DND-41 (cell line): Measurements from ENCODE around the gene ATP9A.

ENCODE experiments used
- ATAC-seq: fragments of 200-7000 bp; cut with Tn5 transposase; 3 replicates; pipeline ENCODE4 v1.9.1; 2021; ENCODE audit warnings: low read depth; ENCODE audit not compliant: insufficient read depth
- DNase-seq: peaks from one replicate; pipeline ENCODE4 v3.0.0-alpha.2; 2020
- H2AFZ ChIP-seq: 2 replicates; pipeline ENCODE4 v1.6.0; 2012; ENCODE audit warnings: low read depth, low read length
- H3K27ac ChIP-seq: 2 replicates; pipeline ENCODE4 v1.5.1; 2012; ENCODE audit warnings: low read length, inconsistent platforms
- H3K27me3 ChIP-seq: fragments of 200-600 bp; sonication (generic); 2 replicates; pipeline ENCODE4 v1.6.0; 2012; ENCODE audit warnings: low read length, mild to moderate bottlenecking, inconsistent platforms; ENCODE audit not compliant: insufficient read depth, poor library complexity
- H3K36me3 ChIP-seq: 2 replicates; pipeline ENCODE4 v1.5.1; 2012; ENCODE audit warnings: low read length, inconsistent platforms; ENCODE audit not compliant: insufficient read depth
- H3K4me1 ChIP-seq: 2 replicates; pipeline ENCODE4 v1.5.1; 2012; ENCODE audit warnings: mild to moderate bottlenecking, low read length; ENCODE audit not compliant: insufficient read depth
- H3K4me2 ChIP-seq: 2 replicates; pipeline ENCODE4 v1.6.0; 2012; ENCODE audit warnings: mild to moderate bottlenecking, moderate library complexity, low read length, inconsistent platforms; ENCODE audit not compliant: insufficient read depth
- H3K4me3 ChIP-seq, 2 experiments: fragments of 200-600 bp in 1 of 2; shearing (Covaris generic) in 1 of 2; 2 replicates each; pipeline ENCODE4 v1.5.1; 2012 to 2016; ENCODE audit warnings: inconsistent platforms in 2 of 2, low read length in 2 of 2, mild to moderate bottlenecking in 2 of 2, low read depth in 1 of 2, moderate library complexity in 1 of 2
- H3K79me2 ChIP-seq: 2 replicates; pipeline ENCODE4 v1.6.0; 2012; ENCODE audit warnings: low read length, inconsistent platforms; ENCODE audit not compliant: insufficient read depth
- H3K9ac ChIP-seq: 2 replicates; pipeline ENCODE4 v1.6.0; 2012; ENCODE audit warnings: low read depth, mild to moderate bottlenecking, inconsistent platforms, low read length, moderate library complexity
- H3K9me3 ChIP-seq: 2 replicates; pipeline ENCODE4 v1.5.1; 2012; ENCODE audit warnings: low read length, moderate library complexity, mild to moderate bottlenecking, inconsistent platforms; ENCODE audit not compliant: insufficient read depth, severe bottlenecking
- H4K20me1 ChIP-seq: 2 replicates; pipeline ENCODE4 v1.6.0; 2012; ENCODE audit warnings: low read length; ENCODE audit not compliant: insufficient read depth
- CTCF ChIP-seq: IDR thresholded peaks from 2 replicates; pipeline ENCODE4 v1.5.1; 2012; ENCODE audit warnings: borderline replicate concordance, low read length, moderate library complexity, mild to moderate bottlenecking; ENCODE audit not compliant: poor library complexity, severe bottlenecking; ENCODE audit errors: extremely low read depth
- EZH2 ChIP-seq: IDR thresholded peaks from 3 replicates; pipeline ENCODE4 v1.6.1; 2012; ENCODE audit warnings: borderline replicate concordance, low read depth, mild to moderate bottlenecking, moderate library complexity, low read length, inconsistent platforms; ENCODE audit not compliant: severe bottlenecking

ATP9A gene

GRCh38 chr20:51609251-51609650 lies 158.9 kb downstream of the ATP9A start:
- ATAC-seq (no peak), DNase-seq (no peak)
- Histone ChIP-seq H3K4me3 (no peak overlapping the region), H2AFZ (no peak overlapping the region), H3K27me3 (no peaks in the 10 kb centered on the region), H3K4me2 (no peak overlapping the region), H3K4me1 (no peaks in the 10 kb centered on the region), H4K20me1 (peaks cover 2% of the 10 kb centered on the region; the same call in 1 of the 2 replicates), H3K9me3 (no peaks in the 10 kb centered on the region), H3K36me3 (no peaks in the 10 kb centered on the region), H3K9ac (no peak overlapping the region), H3K27ac (no peak overlapping the region), H3K79me2 (no peaks in the 10 kb centered on the region)
- no peak for TF ChIP-seq CTCF
- no peak for TF ChIP-seq EZH2

- peaks cover 2% of the 10 kb centered on the region; the same call in 1 of the 2 replicates for H4K20me1 ChIP-seq
- DNase-seq, result no peak
- H3K4me1 ChIP-seq, result no peaks in the 10 kb centered on the region
- H3K4me2 ChIP-seq, result no peak overlapping the region
- TF ChIP-seq CTCF (no peak), EZH2 (no peak)
- no peaks in the 10 kb centered on the region for H3K9me3 ChIP-seq
- no peaks in the 10 kb centered on the region for H3K36me3 ChIP-seq
- H3K9ac ChIP-seq, result no peak overlapping the region
- no peak overlapping the region for H3K4me3 ChIP-seq
- H3K27ac ChIP-seq, result no peak overlapping the region
- H3K79me2 ChIP-seq, result no peaks in the 10 kb centered on the region
- no peaks in the 10 kb centered on the region for H3K27me3 ChIP-seq
- ATAC-seq, result no peak
- no peak overlapping the region for H2AFZ ChIP-seq
Observed at GRCh38 chr20:51608061-51608460, 160.1 kb downstream of the ATP9A start.

GRCh38 chr20:51607170-51607569 lies 161.0 kb downstream of the ATP9A start:
- Histone ChIP-seq H3K36me3 (no peaks in the 10 kb centered on the region), H3K4me2 (no peak overlapping the region), H3K9me3 (no peaks in the 10 kb centered on the region), H3K79me2 (no peaks in the 10 kb centered on the region), H3K9ac (no peak overlapping the region), H3K4me1 (no peaks in the 10 kb centered on the region), H3K27me3 (no peaks in the 10 kb centered on the region), H3K4me3 (no peak overlapping the region), H4K20me1 (no peaks in the 10 kb centered on the region; the same call in 1 of the 2 replicates), H3K27ac (no peak overlapping the region), H2AFZ (no peak overlapping the region)
- no peak for ATAC-seq
- no peak for TF ChIP-seq CTCF
- TF ChIP-seq EZH2, result no peak
- no peak for DNase-seq

GRCh38 chr20:51604851-51605250 lies 163.3 kb downstream of the ATP9A start:
- Histone ChIP-seq H3K36me3 (no peaks in the 10 kb centered on the region), H3K4me3 (no peak overlapping the region), H3K4me1 (no peaks in the 10 kb centered on the region), H3K79me2 (no peaks in the 10 kb centered on the region), H4K20me1 (no peaks in the 10 kb centered on the region; the same call in 1 of the 2 replicates), H3K9me3 (no peaks in the 10 kb centered on the region), H3K27ac (no peak overlapping the region), H3K27me3 (no peaks in the 10 kb centered on the region), H3K4me2 (no peak overlapping the region), H2AFZ (no peak overlapping the region), H3K9ac (no peak overlapping the region)
- TF ChIP-seq EZH2 (no peak), CTCF (no peak)
- ATAC-seq (no peak), DNase-seq (no peak)
